CD8-positive, alpha-beta memory T cell (primary cell): ENCODE measurements around the gene DIAPH2. TPM values are rescaled to one million over a fixed set of nuclear protein-coding genes. Genes with fewer than 3 reads are reported as not detected.

Experiments
- CTCF ChIA-PET: fragments of 350-600 bp; sonication (Branson Sonifier 250); formaldehyde crosslinking; loops from one replicate; lab custom pipeline; 2021; ENCODE audit warnings: antibody characterized with exemption; lab: Charles Lee
- POLR2A ChIA-PET: fragments of 350-600 bp; sonication (Branson Sonifier 250); formaldehyde crosslinking; loops from one replicate; lab custom pipeline; 2021; ENCODE audit warnings: antibody characterized with exemption; lab: Charles Lee
- DNase-seq, 5 donors: peaks; one replicate each; pipeline versions ENCODE4 v3.0.0 to v3.0.0-alpha.2; 2020 to 2022; ENCODE audit warnings: mixed read lengths in 1 of 5
- H3K27ac ChIP-seq: one replicate; pipeline ENCODE4 v1.7.0; 2013; ENCODE audit warnings: low read depth, mild to moderate bottlenecking, low read length, moderate library complexity
- H3K27me3 ChIP-seq: 2 replicates; pipeline ENCODE4 v1.7.0; 2013; ENCODE audit warnings: low read length, mild to moderate bottlenecking; ENCODE audit not compliant: insufficient read depth, poor library complexity, severe bottlenecking
- H3K36me3 ChIP-seq: 2 replicates; pipeline ENCODE4 v1.7.0; 2013; ENCODE audit warnings: mild to moderate bottlenecking, low read length, moderate library complexity; ENCODE audit not compliant: insufficient read depth
- H3K4me1 ChIP-seq: 2 replicates; pipeline ENCODE4 v1.7.0; 2013; ENCODE audit warnings: mild to moderate bottlenecking, low read length, moderate library complexity; ENCODE audit not compliant: insufficient read depth
- H3K4me3 ChIP-seq: 2 replicates; pipeline ENCODE4 v1.7.0; 2013; ENCODE audit warnings: mild to moderate bottlenecking, low read length
- H3K9me3 ChIP-seq: 2 replicates; pipeline ENCODE4 v1.7.0; 2013; ENCODE audit warnings: mild to moderate bottlenecking, low read length
- H3K27ac Mint-ChIP-seq, 8 donors: one replicate each; pipeline ENCODE4 v1.8.0; 2020 to 2021; ENCODE audit warnings: mixed read lengths in 8 of 8, mild to moderate bottlenecking in 6 of 8, inconsistent platforms in 3 of 8, moderate library complexity in 3 of 8
- H3K27me3 Mint-ChIP-seq, 2 donors: one replicate each; pipeline ENCODE4 v1.8.0; 2020 to 2021; ENCODE audit warnings: mixed read lengths in 2 of 2, mild to moderate bottlenecking in 1 of 2, moderate library complexity in 1 of 2
- H3K36me3 Mint-ChIP-seq, 3 donors: one replicate each; pipeline ENCODE4 v1.8.0; 2020 to 2021; ENCODE audit warnings: mixed read lengths in 3 of 3, inconsistent platforms in 1 of 3, mild to moderate bottlenecking in 1 of 3
- H3K4me1 Mint-ChIP-seq, 3 donors: one replicate each; pipeline ENCODE4 v1.8.0; 2020 to 2021; ENCODE audit warnings: mixed read lengths in 3 of 3, inconsistent platforms in 1 of 3, mild to moderate bottlenecking in 1 of 3
- H3K4me3 Mint-ChIP-seq, 7 donors: one replicate each; pipeline ENCODE4 v1.8.0; 2020 to 2021; ENCODE audit warnings: mixed read lengths in 7 of 7, mild to moderate bottlenecking in 6 of 7, moderate library complexity in 4 of 7, inconsistent platforms in 2 of 7
- H3K9me3 Mint-ChIP-seq, 5 donors: one replicate each; pipeline ENCODE4 v1.8.0; 2020 to 2022; ENCODE audit warnings: mixed read lengths in 5 of 5, mild to moderate bottlenecking in 3 of 5, moderate library complexity in 2 of 5, inconsistent platforms in 1 of 5
- polyA plus RNA-seq: library from polyadenylated mRNA; unstranded; fragments of 300-500 nt; fragmentation: Illumina TruSeq; gene quantifications from one replicate; pipeline ENCODE4 v1.2.3, GENCODE V29; 2021
- total RNA-seq, 2 experiments: library from RNA; stranded (reverse); gene quantifications; one replicate each; pipeline ENCODE4 v1.2.3, GENCODE V29; 2021

The DIAPH2 gene
- total and polyA plus RNA-seq, 3 experiments from 2014 or later = 5.6 to 11.5 (median 6.0) TPM

DNA sequence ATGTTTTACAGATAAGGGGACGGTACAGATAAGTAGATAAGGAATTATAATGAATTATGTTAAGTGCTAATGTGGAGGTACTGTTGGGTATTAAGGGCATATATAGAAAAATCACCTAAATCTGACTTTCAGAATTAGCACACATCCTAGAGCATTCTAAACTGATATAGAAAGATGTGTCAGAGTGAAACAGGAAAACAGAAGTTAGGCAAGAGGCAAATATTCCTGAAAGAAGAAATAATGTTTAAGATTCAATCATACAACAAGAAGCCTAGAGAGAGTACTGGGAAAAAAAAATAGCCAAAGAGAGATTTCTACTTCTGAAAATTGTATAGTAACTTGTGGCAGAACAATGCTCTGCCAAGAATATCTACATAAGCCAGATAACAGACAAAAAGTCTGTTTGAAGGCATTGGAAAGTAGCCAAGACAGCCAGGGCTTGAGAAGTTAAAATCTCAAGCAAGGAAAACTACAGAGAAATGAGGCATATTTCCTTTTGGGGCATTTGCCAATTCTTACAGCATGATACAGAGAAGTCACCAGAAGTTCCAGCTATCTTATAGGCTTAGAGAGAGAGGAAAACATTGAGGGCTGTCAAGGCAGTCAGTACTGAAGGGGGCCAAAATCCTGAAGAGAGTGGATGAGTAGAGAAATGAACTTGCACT is 845.0 kb downstream of the DIAPH2 start:
- CTCF ChIA-PET = no interaction called here
- POLR2A ChIA-PET = no interaction called here
- no peak overlapping the region for H3K27ac ChIP-seq
- H3K4me1 ChIP-seq = no peaks in the 10 kb centered on the region
- peaks cover 2 to 35% (median 3%) of the 10 kb centered on the region in 3 donors for H3K36me3 Mint-ChIP-seq
- no peaks in the 10 kb centered on the region for H3K4me1 Mint-ChIP-seq
- H3K4me3 ChIP-seq = no peak overlapping the region
- DNase-seq = no peak
- no peak overlapping the region for H3K4me3 Mint-ChIP-seq
- H3K9me3 ChIP-seq = no peaks in the 10 kb centered on the region
- no peak overlapping the region for H3K27ac Mint-ChIP-seq
- H3K36me3 ChIP-seq = no peaks in the 10 kb centered on the region
- H3K27me3 ChIP-seq = no peaks in the 10 kb centered on the region
- peaks cover 0 to 1% of the 10 kb centered on the region in 2 donors for H3K27me3 Mint-ChIP-seq
- peaks cover 9 to 24% (median 20%) of the 10 kb centered on the region in 5 donors for H3K9me3 Mint-ChIP-seq

- H3K4me1 Mint-ChIP-seq = no peaks in the 10 kb centered on the region
- H3K4me1 ChIP-seq = no peaks in the 10 kb centered on the region
- no peaks in the 10 kb centered on the region for H3K36me3 ChIP-seq
- ChIA-PET CTCF (no interaction called here), POLR2A (no interaction called here)
- no peak overlapping the region for H3K4me3 Mint-ChIP-seq
- peaks cover 9 to 24% (median 20%) of the 10 kb centered on the region in 5 donors for H3K9me3 Mint-ChIP-seq
- H3K27ac ChIP-seq = no peak overlapping the region
- no peaks in the 10 kb centered on the region for H3K27me3 Mint-ChIP-seq
- no peak overlapping the region for H3K4me3 ChIP-seq
- peaks cover 0 to 23% (median 3%) of the 10 kb centered on the region in 3 donors for H3K36me3 Mint-ChIP-seq
- H3K9me3 ChIP-seq = no peaks in the 10 kb centered on the region
- no peak for DNase-seq
- H3K27me3 ChIP-seq = no peaks in the 10 kb centered on the region
- no peak overlapping the region for H3K27ac Mint-ChIP-seq
Measured at GRCh38 chrX:97531825-97532224, 847.2 kb downstream of the DIAPH2 start.

DNA sequence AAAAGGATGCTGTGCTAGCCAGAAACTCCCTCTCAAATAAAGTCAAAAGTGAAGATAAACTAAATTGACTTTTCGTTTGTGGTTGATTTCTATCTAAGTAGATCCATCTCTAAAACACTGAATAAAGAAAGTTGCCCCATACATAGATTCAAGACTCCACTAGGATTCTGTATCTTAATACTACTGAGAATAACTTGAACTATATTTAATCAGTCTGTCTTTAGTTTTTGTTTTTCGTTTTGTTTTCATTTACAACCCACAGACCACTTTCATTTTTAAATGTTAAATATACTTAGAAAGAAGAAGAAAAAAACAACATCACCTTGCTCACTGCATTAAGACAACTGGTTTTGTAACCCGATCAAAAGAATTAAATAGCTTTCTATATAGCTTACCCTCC is 854.1 kb downstream of the DIAPH2 start:
- H3K4me3 Mint-ChIP-seq = no peak overlapping the region
- no peak overlapping the region for H3K4me3 ChIP-seq
- no peak overlapping the region for H3K27ac Mint-ChIP-seq
- DNase-seq = no peak
- H3K4me1 ChIP-seq = no peaks in the 10 kb centered on the region
- no peaks in the 10 kb centered on the region for H3K36me3 ChIP-seq
- ChIA-PET CTCF (no interaction called here), POLR2A (no interaction called here)
- H3K9me3 ChIP-seq = no peaks in the 10 kb centered on the region
- H3K27me3 Mint-ChIP-seq = no peaks in the 10 kb centered on the region
- no peaks in the 10 kb centered on the region for H3K9me3 Mint-ChIP-seq
- H3K36me3 Mint-ChIP-seq = no peaks in the 10 kb centered on the region
- no peak overlapping the region for H3K27ac ChIP-seq
- no peaks in the 10 kb centered on the region for H3K27me3 ChIP-seq
- no peaks in the 10 kb centered on the region for H3K4me1 Mint-ChIP-seq

- H3K27ac ChIP-seq = no peak overlapping the region
- no peaks in the 10 kb centered on the region for H3K9me3 ChIP-seq
- H3K27me3 Mint-ChIP-seq = no peaks in the 10 kb centered on the region
- DNase-seq = no peak
- no peaks in the 10 kb centered on the region for H3K4me1 Mint-ChIP-seq
- H3K4me1 ChIP-seq = no peaks in the 10 kb centered on the region
- no peaks in the 10 kb centered on the region for H3K27me3 ChIP-seq
- no peak overlapping the region for H3K4me3 Mint-ChIP-seq
- no peak overlapping the region for H3K4me3 ChIP-seq
- ChIA-PET CTCF (no interaction called here), POLR2A (no interaction called here)
- H3K27ac Mint-ChIP-seq = no peak overlapping the region
- H3K9me3 Mint-ChIP-seq = no peaks in the 10 kb centered on the region
- H3K36me3 ChIP-seq = no peaks in the 10 kb centered on the region
- no peaks in the 10 kb centered on the region for H3K36me3 Mint-ChIP-seq
Measured at GRCh38 chrX:97539970-97540519, 855.4 kb downstream of the DIAPH2 start.

DNA sequence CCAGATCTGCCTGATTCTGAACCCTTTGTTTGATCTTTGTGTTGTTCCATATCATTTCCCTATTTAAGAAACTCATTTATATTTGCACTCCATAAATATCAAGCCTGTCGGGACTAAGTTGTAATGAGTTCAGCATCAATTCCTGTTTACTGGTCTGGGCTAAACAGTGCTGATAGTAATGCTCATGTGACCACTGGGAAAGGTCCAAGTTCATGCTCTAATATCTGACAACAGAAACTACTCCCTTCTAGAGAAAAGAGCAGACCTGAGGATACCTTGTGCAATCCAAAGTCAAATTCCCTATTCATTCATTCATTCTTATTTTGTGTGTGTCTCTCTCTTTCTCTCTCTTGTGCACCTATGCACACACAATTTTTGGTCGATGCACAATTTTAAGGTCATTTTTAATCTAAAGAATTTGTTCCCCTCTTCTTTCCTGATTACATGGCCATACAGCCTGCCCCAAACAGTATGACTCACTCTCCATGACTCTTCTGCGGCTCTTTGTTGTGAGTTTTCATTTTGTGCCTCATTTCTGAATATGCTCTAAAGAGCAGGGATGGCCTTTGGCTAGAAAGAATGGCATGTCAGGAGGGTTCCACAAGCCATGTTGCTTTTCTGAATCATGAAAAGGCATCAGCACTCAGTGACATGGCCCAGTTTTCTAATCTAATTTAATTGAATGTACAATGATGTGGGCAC is 863.4 kb downstream of the DIAPH2 start:
- Histone ChIP-seq H3K36me3 (no peaks in the 10 kb centered on the region), H3K4me3 (no peak overlapping the region), H3K4me1 (no peaks in the 10 kb centered on the region), H3K9me3 (no peaks in the 10 kb centered on the region), H3K27me3 (no peaks in the 10 kb centered on the region), H3K27ac (no peak overlapping the region)
- CTCF ChIA-PET = no interaction called here
- Mint-ChIP-seq H3K9me3 (no peaks in the 10 kb centered on the region), H3K4me1 (no peaks in the 10 kb centered on the region), H3K4me3 (no peak overlapping the region), H3K27me3 (no peaks in the 10 kb centered on the region), H3K36me3 (peaks cover 0 to 2% (median 0%) of the 10 kb centered on the region in 3 donors), H3K27ac (no peak overlapping the region)
- no peak for DNase-seq
- POLR2A ChIA-PET = no interaction called here

DNA sequence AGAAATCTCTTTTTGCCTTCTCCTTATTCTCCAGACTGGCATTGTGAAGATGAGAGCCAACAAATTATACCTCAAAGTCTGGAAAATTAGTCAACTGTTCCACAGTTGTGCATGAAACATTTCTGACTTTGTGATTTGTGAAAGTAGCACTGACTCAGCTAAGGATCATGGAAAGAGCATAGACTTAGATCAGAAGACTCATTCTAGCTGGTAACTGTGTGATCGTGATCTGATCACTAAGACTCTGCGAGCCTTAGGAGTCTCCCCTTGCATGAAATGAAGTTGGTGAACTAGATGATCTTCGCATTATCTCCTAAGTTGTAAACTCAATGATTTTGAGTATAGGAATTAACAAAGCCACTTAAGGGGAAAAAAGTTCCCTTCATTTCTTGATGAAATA is 867.2 kb downstream of the DIAPH2 start:
- ChIA-PET CTCF (no interaction called here), POLR2A (no interaction called here)
- DNase-seq = no peak
- no peaks in the 10 kb centered on the region for H3K9me3 Mint-ChIP-seq
- Histone ChIP-seq H3K36me3 (no peaks in the 10 kb centered on the region), H3K9me3 (no peaks in the 10 kb centered on the region), H3K4me1 (no peaks in the 10 kb centered on the region), H3K27ac (no peak overlapping the region), H3K27me3 (no peaks in the 10 kb centered on the region), H3K4me3 (no peak overlapping the region)
- H3K27ac Mint-ChIP-seq = no peak overlapping the region
- peaks cover 0 to 2% (median 0%) of the 10 kb centered on the region in 3 donors for H3K36me3 Mint-ChIP-seq
- H3K27me3 Mint-ChIP-seq = no peaks in the 10 kb centered on the region
- no peak overlapping the region for H3K4me3 Mint-ChIP-seq
- no peaks in the 10 kb centered on the region for H3K4me1 Mint-ChIP-seq

DNA sequence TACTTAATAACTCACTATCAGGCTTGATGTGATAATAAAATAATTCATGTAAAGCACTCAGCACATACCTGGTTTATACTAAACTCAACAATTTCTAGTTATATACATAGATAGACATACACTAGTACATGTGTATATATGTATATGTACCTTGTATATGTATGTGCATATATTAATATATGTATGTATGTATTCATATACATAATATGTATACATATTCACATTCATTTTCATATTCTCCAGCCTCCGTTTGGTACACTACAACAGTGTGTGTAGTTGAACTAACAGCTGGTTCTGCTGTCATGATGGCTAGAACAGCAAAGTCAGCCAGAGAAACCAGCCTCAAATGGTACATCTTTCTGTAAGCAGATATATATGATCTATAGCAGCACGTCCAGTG is 869.2 kb downstream of the DIAPH2 start:
- Mint-ChIP-seq H3K4me1 (no peaks in the 10 kb centered on the region), H3K27ac (no peak overlapping the region), H3K36me3 (no peaks in the 10 kb centered on the region), H3K4me3 (no peak overlapping the region), H3K27me3 (no peaks in the 10 kb centered on the region), H3K9me3 (no peaks in the 10 kb centered on the region)
- ChIA-PET POLR2A (no interaction called here), CTCF (no interaction called here)
- no peak overlapping the region for H3K4me3 ChIP-seq
- H3K27me3 ChIP-seq = no peaks in the 10 kb centered on the region
- H3K27ac ChIP-seq = no peak overlapping the region
- H3K36me3 ChIP-seq = no peaks in the 10 kb centered on the region
- no peaks in the 10 kb centered on the region for H3K4me1 ChIP-seq
- no peaks in the 10 kb centered on the region for H3K9me3 ChIP-seq
- no peak for DNase-seq

GRCh38 chrX:97556359-97556758 is 871.7 kb downstream of the DIAPH2 start:
- Mint-ChIP-seq H3K4me3 (no peak overlapping the region), H3K4me1 (peaks cover under 1 to 4% (median 3%) of the 10 kb centered on the region in 3 donors), H3K36me3 (no peaks in the 10 kb centered on the region), H3K27ac (no peak overlapping the region), H3K27me3 (no peaks in the 10 kb centered on the region), H3K9me3 (no peaks in the 10 kb centered on the region)
- H3K36me3 ChIP-seq = no peaks in the 10 kb centered on the region
- POLR2A ChIA-PET = no interaction called here
- CTCF ChIA-PET = no interaction called here
- H3K4me1 ChIP-seq = no peaks in the 10 kb centered on the region
- no peaks in the 10 kb centered on the region for H3K9me3 ChIP-seq
- no peak overlapping the region for H3K4me3 ChIP-seq
- H3K27ac ChIP-seq = no peak overlapping the region
- H3K27me3 ChIP-seq = no peaks in the 10 kb centered on the region
- no peak for DNase-seq
